HuH-7 (cell line): ENCODE data around the gene NRAP.

Experiments
- DNase-seq: peaks from one replicate; pipeline ENCODE4 v3.0.0; 2011; ENCODE audit warnings: low spot score

Gene NRAP, protein sequence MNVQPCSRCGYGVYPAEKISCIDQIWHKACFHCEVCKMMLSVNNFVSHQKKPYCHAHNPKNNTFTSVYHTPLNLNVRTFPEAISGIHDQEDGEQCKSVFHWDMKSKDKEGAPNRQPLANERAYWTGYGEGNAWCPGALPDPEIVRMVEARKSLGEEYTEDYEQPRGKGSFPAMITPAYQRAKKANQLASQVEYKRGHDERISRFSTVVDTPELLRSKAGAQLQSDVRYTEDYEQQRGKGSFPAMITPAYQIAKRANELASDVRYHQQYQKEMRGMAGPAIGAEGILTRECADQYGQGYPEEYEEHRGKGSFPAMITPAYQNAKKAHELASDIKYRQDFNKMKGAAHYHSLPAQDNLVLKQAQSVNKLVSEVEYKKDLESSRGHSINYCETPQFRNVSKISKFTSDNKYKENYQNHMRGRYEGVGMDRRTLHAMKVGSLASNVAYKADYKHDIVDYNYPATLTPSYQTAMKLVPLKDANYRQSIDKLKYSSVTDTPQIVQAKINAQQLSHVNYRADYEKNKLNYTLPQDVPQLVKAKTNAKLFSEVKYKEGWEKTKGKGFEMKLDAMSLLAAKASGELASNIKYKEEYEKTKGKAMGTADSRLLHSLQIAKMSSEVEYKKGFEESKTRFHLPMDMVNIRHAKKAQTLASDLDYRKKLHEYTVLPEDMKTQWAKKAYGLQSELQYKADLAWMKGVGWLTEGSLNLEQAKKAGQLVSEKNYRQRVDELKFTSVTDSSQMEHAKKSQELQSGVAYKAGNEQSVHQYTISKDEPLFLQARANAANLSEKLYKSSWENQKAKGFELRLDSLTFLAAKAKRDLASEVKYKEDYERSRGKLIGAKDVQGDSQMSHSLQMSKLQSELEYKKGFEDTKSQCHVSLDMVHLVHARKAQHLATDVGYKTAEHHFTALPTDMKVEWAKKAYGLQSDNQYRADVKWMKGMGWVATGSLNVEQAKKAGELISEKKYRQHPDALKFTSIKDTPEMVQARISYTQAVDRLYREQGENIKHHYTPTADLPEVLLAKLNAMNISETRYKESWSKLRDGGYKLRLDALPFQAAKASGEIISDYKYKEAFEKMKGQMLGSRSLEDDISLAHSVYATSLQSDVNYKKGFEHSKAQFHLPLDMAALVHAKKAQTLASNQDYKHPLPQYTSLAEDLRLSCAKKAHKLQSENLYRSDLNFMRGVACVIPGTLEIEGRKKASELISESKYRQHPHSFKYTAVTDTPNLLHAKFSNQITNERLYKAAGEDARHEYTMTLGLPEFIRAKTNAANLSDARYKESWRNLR (N-terminal part only)

DNA sequence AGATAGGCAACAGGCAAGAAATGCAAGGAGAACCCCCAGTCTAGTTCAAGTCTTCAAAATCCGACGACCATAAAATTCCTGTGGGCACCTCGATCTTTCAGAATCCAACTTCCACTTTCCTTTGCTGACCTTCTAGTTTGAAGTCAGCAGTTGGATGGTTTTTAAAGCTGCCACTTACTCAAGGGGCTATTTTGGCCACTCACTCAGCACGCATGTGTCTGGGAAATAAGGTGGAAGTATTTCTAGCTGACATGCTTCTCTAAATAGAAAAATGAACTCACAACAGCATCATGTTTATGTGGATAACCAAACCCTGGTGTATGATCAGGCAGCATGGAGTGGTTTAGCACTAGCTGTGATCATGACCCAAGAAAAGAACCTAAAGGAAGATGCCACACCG lies at the start of gene NRAP:
Gene NRAP, minus strand, starts transcription at position 134 of the 400 bp plus-strand sequence. CDS start 159 bp downstream, outside the sequence.
- DNase-seq, result no peak

DNA sequence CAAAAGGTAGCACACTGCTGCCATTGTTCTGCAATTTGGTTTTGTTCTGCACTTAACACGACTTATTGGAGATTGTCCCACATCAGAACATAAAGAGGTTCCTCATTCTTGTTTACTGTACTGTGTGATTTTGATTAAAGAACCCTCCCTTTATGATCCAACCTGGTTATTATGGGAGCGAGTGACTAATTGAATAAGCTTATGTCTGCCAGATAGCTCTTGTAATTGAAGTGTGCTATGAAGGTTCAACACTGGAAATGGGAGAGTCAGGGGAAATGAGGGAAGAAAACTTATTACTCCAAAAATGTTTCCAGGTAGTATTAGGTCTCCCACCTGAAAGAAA lies 49.8 kb upstream of the NRAP start:
- DNase-seq, result no peak

DNA sequence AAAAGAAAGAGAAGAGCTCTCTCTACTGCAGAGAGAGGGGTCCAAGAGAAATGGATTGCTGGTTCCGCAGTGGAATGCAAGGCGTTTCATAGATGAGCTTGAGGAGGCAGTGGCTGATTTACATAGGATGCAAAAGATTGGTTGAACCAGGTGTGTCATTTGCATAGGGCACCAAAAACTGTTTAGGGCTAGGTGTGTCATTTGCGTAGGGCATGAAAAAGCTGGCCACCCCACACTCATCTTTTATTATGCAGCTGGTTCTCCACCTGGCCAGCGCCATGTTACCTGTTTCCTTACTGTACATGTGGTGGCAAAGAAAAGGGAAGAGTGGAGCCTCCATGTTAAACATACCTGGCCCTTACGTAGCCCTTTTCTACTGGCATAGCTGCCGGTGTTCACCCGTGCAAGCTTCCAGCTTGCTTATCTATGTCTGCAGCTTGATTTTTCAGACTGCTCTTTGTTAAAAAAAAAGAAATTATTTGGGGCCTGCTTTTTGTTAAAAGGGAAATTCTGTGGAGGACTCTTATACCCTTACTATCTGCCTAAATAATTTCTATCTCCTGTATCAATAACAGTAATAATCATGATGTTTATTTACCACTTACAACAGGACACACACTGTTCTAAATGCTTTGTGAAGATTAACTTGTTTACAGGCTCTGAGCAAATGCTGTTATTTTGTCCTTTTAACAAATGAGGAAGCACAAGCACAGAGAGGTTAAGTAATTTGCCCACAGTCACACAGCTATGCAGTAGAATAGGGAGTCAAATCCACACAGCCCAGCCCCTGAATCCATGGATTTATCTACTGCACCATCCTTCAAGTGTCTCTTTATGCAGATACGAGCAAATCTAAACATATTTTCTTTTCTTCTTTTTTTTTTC lies 49.2 kb upstream of the NRAP start:
- DNase-seq, result no peak

DNA sequence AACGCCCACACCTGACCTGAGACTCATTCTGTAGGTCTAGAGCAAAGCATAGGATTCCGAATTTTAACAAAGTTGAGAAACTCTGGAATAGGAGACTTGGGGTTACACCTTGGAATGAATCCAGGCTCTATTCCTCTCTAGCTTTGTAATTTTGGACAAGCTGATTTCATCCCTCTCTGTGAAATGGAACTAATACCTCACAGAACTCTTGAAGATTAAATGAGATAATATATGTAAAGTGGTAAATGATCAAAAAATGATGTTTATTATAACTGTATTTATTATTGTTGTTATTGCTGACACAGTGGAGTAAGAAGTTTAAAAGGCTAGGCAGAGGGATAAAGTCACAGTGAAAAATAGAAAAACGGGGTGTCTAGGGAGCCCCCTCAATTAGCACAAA lies 48.2 kb upstream of the NRAP start:
- no peak for DNase-seq

DNA sequence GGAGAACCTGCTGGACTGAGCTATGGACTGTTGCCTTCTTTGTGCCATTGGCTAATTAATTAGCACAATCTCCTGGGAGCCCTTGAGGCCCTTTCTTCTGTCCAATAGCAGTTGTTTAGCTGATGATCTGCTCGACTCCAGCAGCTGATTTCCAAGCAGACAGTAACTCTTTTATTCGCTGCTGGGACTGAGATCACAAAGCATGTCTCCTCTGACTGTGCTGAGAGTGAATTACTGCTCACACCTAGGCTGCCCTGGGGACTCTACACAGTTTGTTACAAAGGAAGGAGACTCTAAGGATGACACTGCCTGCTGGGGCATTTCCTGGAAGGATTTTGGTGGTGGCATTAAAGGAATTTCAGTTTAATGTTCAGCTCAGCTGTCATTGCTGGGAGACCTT lies 47.3 kb upstream of the NRAP start:
- DNase-seq, result no peak

DNA sequence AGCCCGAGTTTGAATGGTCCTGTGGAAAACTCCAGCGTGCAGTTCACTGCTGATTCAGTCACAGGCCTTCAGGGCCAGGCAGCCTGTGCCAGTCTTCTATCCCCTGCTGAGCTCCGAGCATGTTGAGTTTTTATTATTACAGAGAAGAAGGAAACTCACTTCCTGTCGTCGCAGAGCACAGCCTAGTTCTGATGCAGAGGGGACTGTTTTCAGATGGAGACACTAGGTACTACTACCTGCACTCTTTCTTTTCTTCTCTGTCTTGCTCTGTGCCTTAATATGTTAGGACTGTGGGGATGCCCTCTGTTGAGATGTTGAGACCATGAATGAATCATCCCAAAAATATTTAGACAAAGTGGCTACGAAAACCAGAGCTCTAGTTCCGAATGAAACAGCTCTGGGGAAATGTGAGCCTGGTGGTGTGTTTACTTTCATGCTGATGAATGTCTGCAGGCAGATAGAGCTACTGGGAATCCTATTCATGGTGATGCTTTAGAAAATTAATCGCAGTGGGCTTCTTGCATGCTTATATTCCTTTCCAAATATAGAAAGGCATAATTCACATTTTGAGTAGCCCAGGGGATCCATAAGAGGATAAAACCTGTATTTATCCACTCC lies 45.5 kb upstream of the NRAP start:
- DNase-seq, result no peak

DNA sequence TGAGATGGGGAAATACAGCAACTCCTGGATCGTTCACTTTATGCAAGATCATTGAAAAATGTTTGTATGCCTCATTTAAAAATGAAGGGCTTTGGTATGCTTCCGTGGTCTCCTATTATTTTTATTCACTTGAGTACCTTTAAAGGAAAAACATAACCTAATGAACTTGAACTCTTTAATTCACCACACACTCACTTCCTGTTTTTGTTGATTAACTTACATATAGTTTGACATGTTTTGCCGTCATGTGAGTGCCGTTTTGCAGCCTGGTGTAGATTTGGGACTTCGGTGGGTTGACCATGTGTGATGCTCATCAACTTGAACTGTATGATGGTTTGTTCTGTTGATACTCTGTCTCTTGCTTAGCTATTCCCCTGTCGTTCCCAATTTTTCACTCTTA lies 44.8 kb upstream of the NRAP start:
- no peak for DNase-seq

DNA sequence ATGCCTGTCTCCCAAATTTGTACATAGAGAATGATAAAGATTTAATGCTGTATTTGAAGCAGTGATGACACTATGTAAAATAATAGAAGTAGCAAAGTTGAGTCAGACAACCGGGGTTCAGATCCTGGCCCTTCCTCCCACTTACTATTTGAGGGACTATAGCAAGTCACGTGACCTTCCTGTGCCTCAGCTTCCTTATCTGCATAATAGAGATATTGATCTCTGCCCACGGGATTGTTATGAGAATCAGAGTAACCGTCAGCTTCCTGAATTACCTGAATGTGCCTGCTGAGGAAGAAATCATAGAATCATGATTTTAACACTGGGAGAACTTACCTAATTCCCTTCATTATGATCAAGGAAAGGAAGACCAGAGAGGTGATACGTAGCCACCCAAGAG lies 42.8 kb upstream of the NRAP start:
- no peak for DNase-seq

DNA sequence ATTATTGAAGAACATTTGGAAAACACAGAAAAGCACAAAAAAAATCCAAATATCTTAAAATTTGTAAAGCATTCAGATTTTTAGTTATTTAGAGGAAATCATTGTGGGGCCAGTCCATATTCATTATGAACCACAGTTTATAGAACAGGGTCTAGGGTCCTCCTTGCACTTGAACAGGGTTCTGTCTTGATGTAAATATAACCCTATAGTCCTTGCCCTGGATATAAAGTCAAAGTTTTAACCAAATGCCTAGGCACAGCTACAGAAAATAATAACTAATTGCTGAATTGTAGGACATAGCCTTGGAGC lies 41.5 kb upstream of the NRAP start:
- DNase-seq, result no peak

DNA sequence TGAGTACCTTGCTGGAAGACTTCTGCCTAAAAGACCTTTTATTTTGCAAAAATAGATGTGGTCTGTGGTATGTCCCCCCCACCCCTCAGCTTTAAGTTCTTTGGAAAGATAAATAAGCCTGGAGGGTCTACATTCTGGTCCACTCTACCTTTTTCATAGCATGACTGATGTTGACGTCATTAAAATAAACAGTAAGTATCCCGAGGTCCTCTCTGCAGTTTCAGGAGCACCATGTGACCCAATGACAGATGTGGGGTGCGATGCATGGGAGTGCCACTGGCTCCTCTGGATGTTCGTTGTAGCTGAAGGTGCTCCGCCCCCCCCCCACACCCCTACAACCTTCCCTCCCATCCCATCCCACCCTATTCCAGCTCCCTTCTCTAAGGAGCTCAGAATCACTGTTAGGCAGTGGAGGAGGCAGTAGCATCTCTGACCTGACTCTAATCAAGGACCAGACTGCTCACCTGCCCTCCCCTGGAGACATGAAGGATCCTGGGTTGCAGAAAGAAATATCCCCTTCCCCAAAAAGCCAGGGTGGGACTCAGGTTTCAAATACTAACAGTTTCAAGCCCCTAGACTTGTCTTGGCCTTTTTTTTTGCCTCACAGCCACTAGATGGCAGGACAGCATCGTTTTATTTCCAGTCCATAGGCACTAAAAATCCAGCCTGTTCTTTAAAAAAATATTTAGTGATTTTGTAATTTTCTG lies 40.9 kb upstream of the NRAP start:
- DNase-seq, result peak; percentile 24

DNA sequence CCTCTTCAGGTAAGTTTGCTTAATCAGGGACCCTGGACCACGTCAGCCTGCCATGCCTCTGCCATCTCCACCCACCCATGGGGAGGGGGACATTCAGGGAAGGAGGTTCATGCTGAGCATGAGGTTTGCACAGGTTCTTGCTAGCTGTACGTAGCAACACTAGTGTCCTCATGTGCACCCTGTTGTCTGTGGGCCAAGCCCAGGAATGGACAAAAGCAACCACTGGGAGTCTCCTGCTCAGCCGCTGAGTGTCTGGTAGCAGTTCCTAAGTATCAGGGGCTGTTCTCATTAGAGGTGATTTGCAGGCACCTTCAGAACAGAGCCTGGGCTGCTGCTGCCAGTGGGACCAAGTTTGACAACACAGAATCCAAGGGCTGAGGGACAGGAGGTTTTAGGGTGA lies 33.8 kb upstream of the NRAP start:
- DNase-seq, result no peak

DNA sequence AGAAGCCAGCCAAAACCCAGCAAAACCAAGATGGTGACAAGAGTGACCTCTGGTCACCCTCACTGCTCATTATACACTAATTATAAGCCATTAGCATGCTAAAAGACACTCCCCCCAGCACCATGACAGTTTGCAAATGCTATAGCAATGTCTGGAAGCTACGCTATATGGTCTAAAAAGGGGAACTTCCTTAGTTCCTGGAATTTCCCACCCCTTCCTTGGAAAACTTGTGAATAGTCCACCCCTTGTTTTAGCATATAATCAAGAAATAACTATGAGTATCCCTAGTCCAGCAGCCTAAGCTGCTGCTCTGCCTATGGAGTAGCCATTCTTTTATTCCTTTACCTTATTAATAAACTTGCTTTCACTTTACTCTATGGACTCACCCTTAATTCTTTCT lies 31.9 kb upstream of the NRAP start:
- DNase-seq, result no peak

DNA sequence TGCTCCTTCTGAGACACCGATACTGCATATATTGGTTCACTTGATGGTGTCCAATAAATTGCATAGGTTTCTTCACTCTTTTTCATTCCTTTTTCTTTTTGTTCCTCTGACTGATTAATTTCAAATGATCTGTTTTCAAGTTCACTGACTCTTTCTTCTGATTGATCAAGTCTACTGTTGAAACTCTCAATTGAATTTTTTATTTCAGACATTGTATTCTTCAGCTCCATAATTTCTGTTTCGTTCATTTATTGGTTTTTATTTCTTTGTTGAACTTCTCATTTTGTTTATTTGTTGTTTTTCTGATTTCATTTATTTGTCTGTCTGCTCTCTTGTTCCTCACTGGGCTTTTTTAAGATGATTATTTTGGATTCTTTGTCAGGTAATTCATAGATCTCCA lies 29.5 kb upstream of the NRAP start:
- DNase-seq, result no peak

DNA sequence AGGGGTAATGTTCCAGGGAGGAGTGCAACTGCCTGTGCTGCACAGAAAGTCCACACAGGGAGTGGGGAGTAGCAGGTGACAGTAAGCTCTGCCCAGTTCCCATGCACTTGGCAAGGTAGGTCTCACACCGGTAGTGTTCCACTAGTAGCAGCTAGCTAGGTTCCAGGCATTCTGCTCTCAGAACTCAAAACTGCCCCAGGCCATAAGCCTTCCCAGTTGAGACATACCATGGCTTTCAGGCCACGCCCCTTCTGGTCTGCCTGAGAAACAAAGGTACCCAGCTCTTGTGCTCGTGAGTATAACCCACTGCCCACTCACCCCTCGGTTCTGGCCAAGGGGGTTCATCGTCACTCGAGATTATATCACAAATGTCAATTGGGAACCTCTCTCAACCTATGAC lies 28.4 kb upstream of the NRAP start:
- no peak for DNase-seq

DNA sequence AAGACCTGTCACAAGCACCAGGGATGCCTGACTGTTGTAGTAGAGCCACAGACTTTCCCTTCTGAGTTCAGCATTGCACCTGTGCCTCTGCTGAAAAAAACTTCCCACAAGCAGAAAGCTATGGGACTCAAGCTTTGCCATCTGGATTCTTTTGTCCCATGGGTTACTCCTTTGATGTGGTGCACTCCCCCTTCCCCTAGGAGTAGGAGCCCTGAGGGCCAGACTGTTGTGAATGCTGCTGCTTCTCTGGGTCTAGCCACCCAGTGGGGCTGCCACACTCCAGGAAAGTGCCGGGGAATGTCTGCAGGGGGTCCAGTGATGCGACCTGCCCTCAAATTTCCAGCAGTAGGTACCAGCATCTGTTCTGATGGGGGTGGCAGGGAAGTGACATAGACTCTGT lies 27.5 kb upstream of the NRAP start:
- no peak for DNase-seq

DNA sequence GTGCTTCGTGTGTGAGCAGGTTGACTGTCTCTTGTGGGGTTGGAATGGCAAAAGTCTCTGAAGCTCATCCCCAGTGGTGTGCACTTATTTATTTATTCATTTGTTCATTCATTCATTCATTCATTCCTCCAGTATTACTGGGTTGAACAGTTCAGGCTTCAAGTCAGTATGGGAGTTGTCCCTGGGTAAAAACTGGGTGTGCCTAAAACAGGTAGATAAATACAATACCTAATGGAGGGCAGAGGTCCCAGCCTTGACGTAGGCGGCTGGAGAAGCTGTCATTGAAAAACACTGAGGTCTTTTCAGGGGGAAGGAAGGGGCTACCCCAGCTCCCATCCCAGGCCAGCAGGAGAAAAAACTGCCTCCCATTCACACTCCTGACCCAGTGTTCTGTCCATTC lies 26.9 kb upstream of the NRAP start:
- no peak for DNase-seq

DNA sequence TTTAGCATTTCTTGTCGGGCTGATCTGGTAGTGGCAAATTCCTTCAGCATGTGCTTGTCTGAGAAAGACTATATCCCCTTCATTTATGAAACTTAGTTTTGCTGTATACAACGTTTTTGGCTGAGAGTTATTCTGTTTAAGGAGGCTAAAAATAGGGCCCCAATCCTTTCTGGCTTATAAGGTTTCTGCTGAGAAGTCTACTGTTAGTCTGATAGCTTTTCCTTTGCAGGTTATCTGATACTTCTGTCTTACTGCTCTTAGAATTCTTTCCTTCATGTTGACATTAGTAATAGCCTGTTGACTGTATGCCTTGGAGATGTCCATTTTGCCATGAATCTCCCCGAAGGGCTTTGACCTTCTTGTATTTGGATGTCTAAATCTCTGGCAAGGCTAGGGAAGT lies 25.7 kb upstream of the NRAP start:
- no peak for DNase-seq

DNA sequence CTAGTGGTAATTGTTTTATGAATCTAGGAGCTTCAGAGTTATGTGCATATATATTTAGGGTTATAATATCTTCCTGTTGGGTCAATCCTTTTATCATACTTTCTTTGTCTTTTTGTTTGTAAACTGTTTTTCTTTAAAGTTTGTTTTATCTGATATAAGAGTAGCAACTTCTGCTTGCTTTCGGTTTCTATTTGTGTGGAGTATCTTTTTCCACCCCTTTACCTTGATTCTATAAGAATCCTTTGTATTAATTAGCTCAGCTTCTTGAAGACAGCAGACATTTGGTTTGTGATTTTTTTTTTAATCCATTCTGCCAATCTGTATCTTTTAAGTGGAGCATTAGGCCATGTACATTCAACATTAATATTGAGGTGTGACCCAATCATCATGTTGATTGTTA lies 25.2 kb upstream of the NRAP start:
- no peak for DNase-seq

DNA sequence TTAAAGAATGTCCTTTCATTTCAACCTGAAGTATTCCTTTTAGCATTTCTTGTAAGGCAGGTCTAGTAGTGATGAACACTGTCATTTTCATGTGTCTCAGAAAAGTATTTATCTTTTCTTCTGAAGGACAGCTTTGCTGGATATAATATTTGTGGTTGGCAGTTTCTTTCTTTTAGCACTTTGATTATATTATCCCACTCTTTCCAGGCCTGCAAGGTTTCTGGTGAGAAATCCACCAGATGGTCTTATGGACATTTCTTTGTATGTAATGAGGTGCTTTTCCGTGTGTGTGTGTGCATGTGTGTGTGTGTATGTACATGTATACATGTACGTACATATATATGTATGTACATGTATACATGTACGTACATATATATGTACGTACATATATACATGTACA lies 23.2 kb upstream of the NRAP start:
- DNase-seq, result no peak

DNA sequence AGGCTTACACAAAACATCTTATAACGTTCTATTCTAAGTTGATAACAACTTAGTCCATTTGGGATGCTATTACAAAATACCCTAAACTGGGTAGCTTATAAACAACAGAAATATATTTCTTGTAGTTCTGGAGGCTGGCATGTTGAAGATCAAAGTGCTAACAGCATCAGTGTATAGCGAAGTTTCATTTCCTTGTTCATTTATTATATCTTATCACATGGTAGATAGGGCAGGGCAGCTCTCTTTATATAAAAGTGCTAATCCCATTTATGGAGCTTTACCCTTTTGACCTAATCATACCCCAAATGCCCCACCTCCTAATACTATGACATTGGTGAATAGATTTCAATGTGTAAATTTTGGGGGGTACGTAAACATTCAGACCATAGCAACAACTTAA lies 22.2 kb upstream of the NRAP start:
- DNase-seq, result no peak

DNA sequence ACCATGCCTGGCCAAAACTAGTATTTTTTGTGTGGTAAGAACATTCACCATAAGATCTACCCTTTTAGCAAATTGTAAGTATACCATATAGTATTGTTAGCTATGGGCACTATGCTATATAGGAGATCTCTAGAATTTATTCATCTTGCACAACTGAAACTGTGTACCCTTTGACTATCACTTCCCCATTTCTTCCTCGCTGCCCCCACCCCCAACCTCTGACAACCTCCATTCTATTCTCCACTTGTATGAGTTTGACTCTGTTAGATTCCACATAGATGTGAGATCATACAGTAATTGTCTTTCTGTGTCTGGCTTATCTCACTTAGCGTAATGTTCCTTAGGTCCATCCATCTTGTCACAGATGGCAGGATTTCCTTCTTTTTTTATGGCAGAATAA lies 19.5 kb upstream of the NRAP start:
- DNase-seq, result no peak
